ENCODE data around the gene ECHDC1.

GRCh38 chr6:127392301-127392700 lies 48.9 kb upstream of the ECHDC1 start:
- no peak for TF ChIP-seq POLR2AphosphoS5 (IDR thresholded peaks at IDR 0.05; ENCODE audit: borderline replicate concordance, low read depth, low read length)
- TF ChIP-seq EZH2 (IDR thresholded peaks at IDR 0.05) = no peak

All from SK-N-MC (cell line).